ENCODE measurements around the gene PREB. TPM values are rescaled to one million over a fixed set of nuclear protein-coding genes. Genes with fewer than 3 reads are reported as not detected.

Gene PREB
- total RNA-seq, 4 donors from 2014 or later = 39.9 to 64.7 (median 48.3) TPM

GRCh38 chr2:27089111-27089954, 45.1 kb downstream of the PREB start:
- H3K27me3 ChIP-seq = no peaks in the 10 kb centered on the region
- peaks cover 16 to 39% (median 30%) of the 10 kb centered on the region in 4 donors for H3K4me1 ChIP-seq
- TF ChIP-seq POLR2AphosphoS5 (IDR thresholded peaks at IDR 0.05) (no peak), EP300 (IDR thresholded peaks at IDR 0.05) (no peak), CTCF (IDR thresholded peaks at IDR 0.05) (no peak), POLR2A (IDR thresholded peaks at IDR 0.05; ENCODE audit: low read depth) (no peak)
- 91% methylated on average over 12 of the region's 14 CpGs for WGBS
- no peaks in the 10 kb centered on the region for H3K9me3 ChIP-seq
- no peak overlapping the region for H3K4me3 ChIP-seq
- peaks cover 0 to 9% (median 0%) of the 10 kb centered on the region in 4 donors for H3K36me3 ChIP-seq
- no peak overlapping the region for H3K27ac ChIP-seq (replicated peaks in 1 of 4)
- DNase-seq (ENCODE audit: extremely low spot score) = no peak
- intact Hi-C loops (cut with DNase I) = loop anchor here (5.0 kb wide), 2 partner anchors 57 to 127 kb away; partner anchors contain the start of gene TMEM214

GRCh38 chr2:27088634-27089033, 45.8 kb downstream of the PREB start:
- TF ChIP-seq POLR2A (IDR thresholded peaks at IDR 0.05; ENCODE audit: low read depth) = no peak
- no peak for TF ChIP-seq POLR2AphosphoS5 (IDR thresholded peaks at IDR 0.05)
- TF ChIP-seq CTCF (IDR thresholded peaks at IDR 0.05) = no peak
- TF ChIP-seq EP300 (IDR thresholded peaks at IDR 0.05) = no peak
- 90% methylated on average over 6 of the region's 6 CpGs for WGBS
- intact Hi-C loops (cut with DNase I) = loop anchor here (5.0 kb wide), 2 partner anchors 56 to 126 kb away; partner anchors contain the start of gene TMEM214
- Histone ChIP-seq H3K4me1 (peaks cover 16 to 46% (median 37%) of the 10 kb centered on the region in 4 donors), H3K9me3 (no peaks in the 10 kb centered on the region), H3K4me3 (no peak overlapping the region), H3K27ac (replicated peaks in 1 of 4) (no peak overlapping the region), H3K27me3 (no peaks in the 10 kb centered on the region), H3K36me3 (peaks cover 0 to 13% (median 2%) of the 10 kb centered on the region in 4 donors)
- DNase-seq (ENCODE audit: extremely low spot score) = no peak

- 85% methylated on average over 5 of the region's 5 CpGs for WGBS
These were observed 46.5 kb downstream of the PREB start for GRCh38 chr2:27087823-27088410.

DNA sequence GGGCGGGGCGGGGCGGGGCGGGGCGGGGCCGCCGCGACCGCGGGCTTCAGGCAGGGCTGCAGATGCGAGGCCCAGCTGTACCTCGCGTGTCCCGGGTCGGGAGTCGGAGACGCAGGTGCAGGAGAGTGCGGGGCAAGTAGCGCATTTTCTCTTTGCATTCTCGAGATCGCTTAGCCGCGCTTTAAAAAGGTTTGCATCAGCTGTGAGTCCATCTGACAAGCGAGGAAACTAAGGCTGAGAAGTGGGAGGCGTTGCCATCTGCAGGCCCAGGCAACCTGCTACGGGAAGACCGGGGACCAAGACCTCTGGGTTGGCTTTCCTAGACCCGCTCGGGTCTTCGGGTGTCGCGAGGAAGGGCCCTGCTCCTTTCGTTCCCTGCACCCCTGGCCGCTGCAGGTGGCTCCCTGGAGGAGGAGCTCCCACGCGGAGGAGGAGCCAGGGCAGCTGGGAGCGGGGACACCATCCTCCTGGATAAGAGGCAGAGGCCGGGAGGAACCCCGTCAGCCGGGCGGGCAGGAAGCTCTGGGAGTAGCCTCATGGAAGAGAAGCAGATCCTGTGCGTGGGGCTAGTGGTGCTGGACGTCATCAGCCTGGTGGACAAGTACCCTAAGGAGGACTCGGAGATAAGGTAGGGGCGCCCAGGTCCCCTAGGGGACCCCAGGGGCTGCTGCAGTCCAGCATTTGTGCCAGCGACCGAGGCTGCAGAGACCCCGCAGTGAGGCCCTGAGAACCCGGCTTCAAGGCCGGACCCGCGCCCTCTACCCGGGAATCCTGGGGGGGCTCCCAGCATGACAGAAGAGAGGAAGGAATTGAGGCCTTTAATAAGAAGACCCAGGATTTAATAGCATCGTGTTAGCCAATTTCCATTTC, 47.5 kb downstream of the PREB start, which contains the start of gene KHK:
KHK (plus strand) TSS at position 49 of the 870 bp plus-strand sequence; CDS start at position 537, 488 bp downstream.
- no peaks in the 10 kb centered on the region for H3K9me3 ChIP-seq
- no peak for DNase-seq (ENCODE audit: extremely low spot score)
- intact Hi-C loops (cut with DNase I) = loop anchor here (1.0 to 5.0 kb wide), 3 partner anchors 37 to 125 kb away; partner anchors contain the start of gene TMEM214
- peak within 1 kb of the TSS; percentile 92 to 95 (median 93) for H3K27ac ChIP-seq (replicated peaks in 1 of 4)
- H3K4me3 ChIP-seq = peak within 1 kb of the TSS; percentile 68 to 81 (median 72)
- peaks cover 21 to 63% (median 54%) of the 10 kb centered on the region in 4 donors for H3K4me1 ChIP-seq
- TF ChIP-seq POLR2AphosphoS5 (IDR thresholded peaks at IDR 0.05) (no peak), POLR2A (IDR thresholded peaks at IDR 0.05; ENCODE audit: low read depth) (no peak), EP300 (IDR thresholded peaks at IDR 0.05) (no peak)
- H3K36me3 ChIP-seq = peaks cover 3 to 21% (median 13%) of the 10 kb centered on the region in 4 donors
- WGBS = 33% methylated on average over 16 of the region's 54 CpGs
- H3K27me3 ChIP-seq = no peaks in the 10 kb centered on the region

More at GRCh38 chr2:27087823-27088410, 46.5 kb downstream of the PREB start:
- no peak for TF ChIP-seq POLR2AphosphoS5 (IDR thresholded peaks at IDR 0.05)
- Histone ChIP-seq H3K27me3 (no peaks in the 10 kb centered on the region), H3K36me3 (peaks cover 0 to 20% (median 6%) of the 10 kb centered on the region in 4 donors), H3K9me3 (no peaks in the 10 kb centered on the region), H3K4me1 (peaks cover 16 to 53% (median 44%) of the 10 kb centered on the region in 4 donors), H3K27ac (replicated peaks in 1 of 4) (no peak overlapping the region), H3K4me3 (no peak overlapping the region)
- no peak for DNase-seq (ENCODE audit: extremely low spot score)
- intact Hi-C loops (cut with DNase I) = loop anchor here (5.0 kb wide), 2 partner anchors 56 to 126 kb away; partner anchors contain the start of gene TMEM214

DNA sequence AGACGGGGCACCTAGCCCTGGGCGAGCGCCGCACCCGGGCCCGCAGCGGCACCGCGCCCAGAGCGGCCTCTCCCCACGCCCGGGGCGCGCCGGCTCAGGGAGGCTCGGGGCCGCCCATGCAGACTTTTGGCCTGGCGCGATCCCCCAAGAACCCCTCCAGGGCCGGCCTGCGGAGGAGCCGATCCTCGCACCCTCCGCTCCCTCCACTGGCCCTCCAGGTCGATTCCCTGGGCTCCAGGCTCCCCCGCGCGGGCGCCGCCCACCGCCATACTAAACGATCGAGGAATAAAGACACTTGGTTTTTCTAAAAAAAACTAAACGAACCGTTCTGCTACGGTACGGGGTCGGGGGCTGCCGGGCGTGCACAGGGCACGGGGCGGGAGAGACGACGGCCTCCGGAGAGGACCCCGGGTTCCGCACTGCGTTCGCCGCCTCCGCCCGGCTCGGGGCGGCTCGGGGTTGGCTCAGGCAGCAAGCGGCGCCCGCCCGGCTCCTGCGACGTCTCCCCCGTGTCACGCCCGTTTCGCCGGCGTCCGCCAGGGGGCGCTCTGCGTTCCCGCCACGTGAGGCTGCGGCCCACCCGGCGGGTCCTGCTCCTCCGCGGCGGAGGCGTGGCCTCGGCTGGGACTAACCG, 48.2 kb downstream of the PREB start:
- peak; percentile 90 for TF ChIP-seq POLR2AphosphoS5 (IDR thresholded peaks at IDR 0.05)
- TF ChIP-seq POLR2A (IDR thresholded peaks at IDR 0.05; ENCODE audit: low read depth) = peak; percentile 73
- TF ChIP-seq EP300 (IDR thresholded peaks at IDR 0.05) = no peak
- peak; percentile 91 to 96 (median 96) for TF ChIP-seq CTCF (IDR thresholded peaks at IDR 0.05)
- WGBS = 0% methylated on average over 3 of the region's 81 CpGs

More for the DNA sequence above, 48.2 kb downstream of the PREB start:
- Histone ChIP-seq H3K4me1 (peaks cover 28 to 70% (median 62%) of the 10 kb centered on the region in 4 donors), H3K27ac (replicated peaks in 1 of 4) (peak overlapping the region; percentile 92 to 95 (median 93)), H3K27me3 (no peaks in the 10 kb centered on the region), H3K9me3 (no peaks in the 10 kb centered on the region), H3K4me3 (peak overlapping the region; percentile 68 to 81 (median 72)), H3K36me3 (peaks cover 4 to 27% (median 14%) of the 10 kb centered on the region in 4 donors)
- DNase-seq (ENCODE audit: extremely low spot score) = peak; percentile 98
- intact Hi-C loops (cut with DNase I) = loop anchor here (1.0 to 5.0 kb wide), 3 partner anchors 36 to 124 kb away; partner anchors contain the start of gene TMEM214

Measured in esophagus muscularis mucosa (tissue), 4 donors.